Neural cell (in vitro differentiated cells): ENCODE data around the gene ALKBH6. TPM values are rescaled to one million over a fixed set of nuclear protein-coding genes. Genes with fewer than 3 reads are reported as not detected.

Experiments used
- H2AFZ ChIP-seq: fragments of 200-600, 300-800 bp; sonication (generic), shearing (Covaris generic); 2 replicates; pipeline ENCODE4 v1.6.0; 2014; ENCODE audit warnings: low read depth, mild to moderate bottlenecking, antibody characterized with exemption, low read length, moderate library complexity
- H3F3A ChIP-seq: fragments of 200-600 bp; shearing (Covaris generic); 2 replicates; pipeline ENCODE4 v1.6.1; 2016; ENCODE audit warnings: mild to moderate bottlenecking, moderate library complexity, mixed read lengths, antibody characterized with exemption, low read length; ENCODE audit not compliant: insufficient read depth, poor library complexity, severe bottlenecking
- H3K27ac ChIP-seq: fragments of 200-600, 300-800 bp; sonication (generic), shearing (Covaris generic); 2 replicates; pipeline ENCODE4 v1.5.1; 2014; ENCODE audit warnings: mild to moderate bottlenecking, low read length, moderate library complexity
- H3K27me3 ChIP-seq: fragments of 300-800, 200-600 bp; sonication (generic), shearing (Covaris generic); 2 replicates; pipeline ENCODE4 v1.6.0; 2014; ENCODE audit warnings: mild to moderate bottlenecking, low read depth, low read length, moderate library complexity; ENCODE audit not compliant: insufficient read depth
- H3K36me3 ChIP-seq: fragments of 300-800, 200-600 bp; sonication (generic), shearing (Covaris generic); 2 replicates; pipeline ENCODE4 v1.5.1; 2014; ENCODE audit warnings: mild to moderate bottlenecking, antibody characterized with exemption, low read length, moderate library complexity; ENCODE audit not compliant: insufficient read depth
- H3K4me2 ChIP-seq: fragments of 300-800, 200-600 bp; sonication (generic), shearing (Covaris generic); 2 replicates; pipeline ENCODE4 v1.6.0; 2014; ENCODE audit warnings: mild to moderate bottlenecking, low read length
- H3K4me3 ChIP-seq: fragments of 300-800, 200-600 bp; sonication (generic), shearing (Covaris generic); 2 replicates; pipeline ENCODE4 v1.5.1; 2014; ENCODE audit warnings: mild to moderate bottlenecking, low read length, moderate library complexity
- H3K79me2 ChIP-seq: fragments of 200-600 bp; shearing (Covaris generic); replicated peaks from 2 replicates; pipeline ENCODE4 v1.6.0; 2014; ENCODE audit warnings: mild to moderate bottlenecking, low read length, moderate library complexity; ENCODE audit not compliant: insufficient read depth
- H3K9ac ChIP-seq: fragments of 300-800, 200-600 bp; sonication (generic), shearing (Covaris generic); 2 replicates; pipeline ENCODE4 v1.6.1; 2016; ENCODE audit warnings: mild to moderate bottlenecking, low read length, mixed read lengths
- H3K9me2 ChIP-seq: fragments of 200-600 bp; shearing (Covaris generic); 2 replicates; pipeline ENCODE4 v1.6.1; 2016; ENCODE audit warnings: mild to moderate bottlenecking, low read length, mixed read lengths; ENCODE audit not compliant: insufficient read depth
- H3K9me3 ChIP-seq: fragments of 200-600, 300-800 bp; sonication (generic), shearing (Covaris generic); 2 replicates; pipeline ENCODE4 v1.6.1; 2016; ENCODE audit warnings: mild to moderate bottlenecking, mixed run types, low read length, moderate library complexity, mixed read lengths
- H4K20me1 ChIP-seq: fragments of 200-600 bp; shearing (Covaris generic); 2 replicates; pipeline ENCODE4 v1.6.1; 2016; ENCODE audit warnings: mild to moderate bottlenecking, mixed run types; ENCODE audit not compliant: insufficient read depth
- CTCF ChIP-seq: fragments of 450-650 bp; IDR thresholded peaks from 2 replicates; pipeline ENCODE4 v1.5.1; 2014; ENCODE audit warnings: antibody characterized with exemption, mild to moderate bottlenecking, moderate library complexity; ENCODE audit not compliant: poor library complexity, severe bottlenecking
- EP300 ChIP-seq: fragments of 450-650 bp; conservative IDR thresholded peaks from 2 replicates; pipeline ENCODE4 v1.6.1; 2014; ENCODE audit warnings: antibody characterized with exemption, mild to moderate bottlenecking, moderate library complexity; ENCODE audit not compliant: poor library complexity, severe bottlenecking
- EZH2 ChIP-seq: fragments of 200-600, 300-800 bp; shearing (Covaris generic), sonication (generic); IDR thresholded peaks from 2 replicates; pipeline ENCODE4 v1.6.1; 2014; ENCODE audit warnings: antibody characterized with exemption, low read length, borderline replicate concordance, mild to moderate bottlenecking; ENCODE audit not compliant: insufficient read depth, poor library complexity, severe bottlenecking
- MXI1 ChIP-seq: fragments of 450-650 bp; conservative IDR thresholded peaks from 2 replicates; pipeline ENCODE4 v1.6.1; 2014; ENCODE audit warnings: antibody characterized with exemption, mild to moderate bottlenecking; ENCODE audit not compliant: poor library complexity, severe bottlenecking
- POLR2AphosphoS5 ChIP-seq: IDR thresholded peaks from 2 replicates; pipeline ENCODE4 v1.6.1; 2012
- RAD21 ChIP-seq: fragments of 450-650 bp; conservative IDR thresholded peaks from 2 replicates; pipeline ENCODE4 v1.6.1; 2014; ENCODE audit warnings: antibody characterized with exemption, mild to moderate bottlenecking, moderate library complexity
- SMC3 ChIP-seq: fragments of 450-650 bp; conservative IDR thresholded peaks from 2 replicates; pipeline ENCODE4 v1.6.1; 2014; ENCODE audit warnings: antibody characterized with exemption, mild to moderate bottlenecking, moderate library complexity; ENCODE audit not compliant: poor library complexity
- TAF1 ChIP-seq: IDR thresholded peaks from 2 replicates; pipeline ENCODE4 v1.6.1; 2012; ENCODE audit warnings: low read depth
- polyA plus RNA-seq: library from polyadenylated mRNA; depleted of rRNA; stranded (reverse); fragments of >200 nt; gene quantifications from 2 replicates; pipeline ENCODE4 v1.2.3, GENCODE V29; 2014
- TF ChIP-seq, protein P1 (sequence below): IDR thresholded peaks from 2 replicates; pipeline ENCODE4 v1.6.1; 2012; ENCODE audit warnings: borderline replicate concordance

Gene ALKBH6
- polyA plus RNA-seq, 1 donor from 2014 or later = 45.6 TPM

GRCh38 chr19:36028313-36029041, 14.5 kb upstream of the ALKBH6 start:
- Histone ChIP-seq H3K9me2 (no peaks in the 10 kb centered on the region), H3K9me3 (no peaks in the 10 kb centered on the region), H4K20me1 (no peaks in the 10 kb centered on the region), H3K9ac (no peak overlapping the region), H3K27ac (no peak overlapping the region), H3K36me3 (no peaks in the 10 kb centered on the region), H3K4me3 (no peak overlapping the region), H3K4me2 (no peak overlapping the region), H3F3A (no peaks in the 10 kb centered on the region), H3K79me2 (peaks cover 25% of the 10 kb centered on the region), H3K27me3 (no peaks in the 10 kb centered on the region), H2AFZ (no peak overlapping the region)
- no peak for TF ChIP-seq MXI1
- TF ChIP-seq SMC3 = no peak
- TF ChIP-seq, protein P1, sequence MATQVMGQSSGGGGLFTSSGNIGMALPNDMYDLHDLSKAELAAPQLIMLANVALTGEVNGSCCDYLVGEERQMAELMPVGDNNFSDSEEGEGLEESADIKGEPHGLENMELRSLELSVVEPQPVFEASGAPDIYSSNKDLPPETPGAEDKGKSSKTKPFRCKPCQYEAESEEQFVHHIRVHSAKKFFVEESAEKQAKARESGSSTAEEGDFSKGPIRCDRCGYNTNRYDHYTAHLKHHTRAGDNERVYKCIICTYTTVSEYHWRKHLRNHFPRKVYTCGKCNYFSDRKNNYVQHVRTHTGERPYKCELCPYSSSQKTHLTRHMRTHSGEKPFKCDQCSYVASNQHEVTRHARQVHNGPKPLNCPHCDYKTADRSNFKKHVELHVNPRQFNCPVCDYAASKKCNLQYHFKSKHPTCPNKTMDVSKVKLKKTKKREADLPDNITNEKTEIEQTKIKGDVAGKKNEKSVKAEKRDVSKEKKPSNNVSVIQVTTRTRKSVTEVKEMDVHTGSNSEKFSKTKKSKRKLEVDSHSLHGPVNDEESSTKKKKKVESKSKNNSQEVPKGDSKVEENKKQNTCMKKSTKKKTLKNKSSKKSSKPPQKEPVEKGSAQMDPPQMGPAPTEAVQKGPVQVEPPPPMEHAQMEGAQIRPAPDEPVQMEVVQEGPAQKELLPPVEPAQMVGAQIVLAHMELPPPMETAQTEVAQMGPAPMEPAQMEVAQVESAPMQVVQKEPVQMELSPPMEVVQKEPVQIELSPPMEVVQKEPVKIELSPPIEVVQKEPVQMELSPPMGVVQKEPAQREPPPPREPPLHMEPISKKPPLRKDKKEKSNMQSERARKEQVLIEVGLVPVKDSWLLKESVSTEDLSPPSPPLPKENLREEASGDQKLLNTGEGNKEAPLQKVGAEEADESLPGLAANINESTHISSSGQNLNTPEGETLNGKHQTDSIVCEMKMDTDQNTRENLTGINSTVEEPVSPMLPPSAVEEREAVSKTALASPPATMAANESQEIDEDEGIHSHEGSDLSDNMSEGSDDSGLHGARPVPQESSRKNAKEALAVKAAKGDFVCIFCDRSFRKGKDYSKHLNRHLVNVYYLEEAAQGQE = no peak
- TF ChIP-seq RAD21 = no peak
- TF ChIP-seq POLR2AphosphoS5 = no peak
- no peak for TF ChIP-seq EP300
- TF ChIP-seq TAF1 = no peak
- TF ChIP-seq CTCF = no peak
- TF ChIP-seq EZH2 = no peak

DNA sequence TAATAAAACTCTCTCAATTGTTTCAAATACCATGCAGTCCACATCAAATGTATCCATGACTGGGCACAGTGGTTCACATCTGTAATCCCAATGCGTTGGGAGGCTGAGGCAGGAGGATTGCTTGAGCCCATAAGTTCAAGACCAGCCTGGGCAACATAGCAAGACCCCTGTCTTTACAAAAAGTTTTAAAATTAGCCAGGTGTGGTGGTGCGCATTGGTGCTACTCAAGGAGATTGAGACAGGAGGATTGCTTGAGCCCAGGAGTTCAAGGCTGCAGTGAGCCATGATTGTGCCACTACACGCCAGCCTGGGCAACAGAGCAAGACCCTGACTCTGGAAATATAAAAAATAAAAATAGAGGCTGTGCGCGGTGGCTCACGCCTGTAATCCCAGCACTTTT, 13.7 kb upstream of the ALKBH6 start:
- Histone ChIP-seq H3F3A (no peaks in the 10 kb centered on the region), H3K9me3 (no peaks in the 10 kb centered on the region), H3K27me3 (no peaks in the 10 kb centered on the region), H3K27ac (no peak overlapping the region), H3K9me2 (no peaks in the 10 kb centered on the region), H3K79me2 (peaks cover 20% of the 10 kb centered on the region), H3K36me3 (no peaks in the 10 kb centered on the region), H4K20me1 (no peaks in the 10 kb centered on the region), H2AFZ (no peak overlapping the region), H3K4me3 (no peak overlapping the region), H3K9ac (no peak overlapping the region), H3K4me2 (no peak overlapping the region)
- TF ChIP-seq MXI1 (no peak), EZH2 (no peak), TAF1 (no peak), CTCF (no peak), EP300 (no peak), RAD21 (no peak), SMC3 (no peak), POLR2AphosphoS5 (no peak)
- TF ChIP-seq, protein P1 = no peak
